Epithelial cell of esophagus (primary cell): ENCODE results near the gene MESP2.

ENCODE experiments used
- DNase-seq: peaks from one replicate; pipeline ENCODE4 v3.0.0; 2010; ENCODE audit warnings: low read depth
- H3K4me3 ChIP-seq: 2 replicates; pipeline ENCODE4 v1.5.1; 2011; ENCODE audit warnings: mild to moderate bottlenecking, low read length, control low read depth
- CTCF ChIP-seq: IDR thresholded peaks from 2 replicates; pipeline ENCODE4 v1.5.1; 2011; ENCODE audit warnings: low read depth, mild to moderate bottlenecking, low read length, control low read depth, inconsistent platforms; ENCODE audit not compliant: insufficient read depth; ENCODE audit errors: missing control alignments

MESP2 gene

GRCh38 chr15:89799918-89800498, 23.9 kb downstream of the MESP2 start:
- DNase-seq: no peak

GRCh38 chr15:89801471-89802195, 25.5 kb downstream of the MESP2 start:
- no peak overlapping the region for H3K4me3 ChIP-seq
- TF ChIP-seq CTCF: no peak
- DNase-seq: no peak

More at GRCh38 chr15:89799918-89800498, 23.9 kb downstream of the MESP2 start:
- TF ChIP-seq CTCF: no peak
- H3K4me3 ChIP-seq: no peak overlapping the region

- TF ChIP-seq CTCF: no peak
- DNase-seq: no peak
- no peak overlapping the region for H3K4me3 ChIP-seq
Measured at GRCh38 chr15:89802231-89802928, 26.2 kb downstream of the MESP2 start.

GRCh38 chr15:89802986-89803824, 27.1 kb downstream of the MESP2 start:
- TF ChIP-seq CTCF: no peak
- DNase-seq: no peak
- H3K4me3 ChIP-seq: no peak overlapping the region

GRCh38 chr15:89803941-89804800, 28.0 kb downstream of the MESP2 start:
- no peak overlapping the region for H3K4me3 ChIP-seq
- no peak for TF ChIP-seq CTCF
- no peak for DNase-seq
